NCI-H2196 (cell line): ENCODE results near the gene PRR15.

Experiments
- DNase-seq: peaks from one replicate; lab custom pipeline; 2025; ENCODE audit not compliant: unreplicated experiment; lab: John Stamatoyannopoulos, UW

Gene PRR15

DNA sequence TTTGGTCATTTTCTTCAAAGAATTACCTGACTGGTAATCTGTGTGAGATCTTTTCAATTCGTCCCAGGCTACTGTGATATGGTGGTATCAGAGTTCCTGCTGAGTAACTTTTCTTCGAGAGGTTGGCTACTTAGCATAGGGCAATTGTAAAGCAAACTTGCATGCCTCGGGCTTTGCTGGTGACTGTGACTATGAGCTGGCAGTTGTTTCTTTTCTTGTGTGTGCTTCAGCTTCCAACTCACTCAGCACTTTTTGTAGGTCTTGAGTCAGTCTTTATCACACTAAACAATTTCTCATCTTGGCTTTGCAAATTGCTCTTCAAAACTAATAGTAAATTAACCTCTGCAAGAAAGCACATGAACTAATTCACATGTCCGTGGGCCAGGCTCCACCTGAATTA lies 44.3 kb downstream of the PRR15 start:
- DNase-seq = no peak

- DNase-seq = peak; percentile 54
These were observed 45.8 kb downstream of the PRR15 start for GRCh38 chr7:29609162-29610037.

DNA sequence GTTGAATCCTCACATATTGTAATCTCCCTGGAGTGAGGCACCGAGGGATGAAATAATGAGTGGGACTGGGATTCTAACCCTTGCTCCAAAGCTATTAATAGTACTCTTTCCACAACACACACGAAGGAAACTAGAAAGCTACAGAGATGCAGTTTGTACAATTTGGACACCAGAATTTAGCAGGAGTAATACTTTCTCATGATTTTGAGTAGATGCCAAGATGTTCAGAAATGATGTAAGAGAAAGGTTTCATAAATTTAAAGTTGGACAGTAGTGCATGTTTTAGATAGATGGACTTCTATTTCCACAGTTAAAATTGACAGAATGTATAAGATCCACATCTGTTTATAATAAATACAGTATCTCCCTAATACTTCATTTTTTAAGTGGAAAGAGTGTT lies 46.5 kb downstream of the PRR15 start:
- DNase-seq = no peak

GRCh38 chr7:29611941-29612544 lies 48.4 kb downstream of the PRR15 start:
- DNase-seq = no peak

DNA sequence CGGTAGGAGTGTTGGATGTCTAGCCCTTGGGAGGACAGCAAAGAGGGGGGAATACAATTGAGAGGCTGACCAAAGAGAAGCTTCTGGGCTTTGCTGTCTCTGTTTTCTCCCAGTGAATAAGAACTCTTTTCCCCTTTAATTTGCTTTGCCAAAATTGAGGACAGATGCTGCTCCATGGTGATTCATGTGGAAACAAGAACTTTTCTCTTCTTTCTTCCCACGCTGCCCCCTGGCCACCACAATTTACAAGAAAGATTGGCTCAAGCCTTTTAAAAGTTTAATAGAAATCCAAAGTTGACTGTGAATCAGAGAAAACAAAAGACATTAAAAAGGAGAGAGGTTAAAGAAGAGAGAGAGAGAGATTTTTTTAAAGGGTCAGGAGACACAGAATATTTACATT lies 49.0 kb downstream of the PRR15 start:
- DNase-seq = no peak

GRCh38 chr7:29613100-29613499 lies 49.5 kb downstream of the PRR15 start:
- DNase-seq = no peak

- DNase-seq = no peak
These were observed 50.6 kb downstream of the PRR15 start for GRCh38 chr7:29614229-29614628.
